WTC11 (cell line): Measurements from ENCODE around the gene B4GALNT1.
A peak's percentile ranks its signal among the peaks of the same experiment; 100 is the strongest.

Experiments
- ATF3 ChIP-seq: sonication (generic); formaldehyde crosslinking; conservative IDR thresholded peaks from 2 replicates; pipeline ENCODE4 v1.8.1; 2022; ENCODE audit warnings: mild to moderate bottlenecking, missing genetic modification reagents
- CTCF ChIP-seq: fragments of 200-600 bp; IDR thresholded peaks from 2 replicates; pipeline ENCODE4 v1.8.0; 2022; ENCODE audit warnings: antibody characterized with exemption
- HMGXB4 ChIP-seq: sonication (generic); formaldehyde crosslinking; IDR thresholded peaks from 2 replicates; pipeline ENCODE4 v1.8.1; 2023; ENCODE audit warnings: mild to moderate bottlenecking, moderate library complexity, missing genetic modification reagents
- NFYB ChIP-seq: sonication (generic); formaldehyde crosslinking; conservative IDR thresholded peaks from 2 replicates; pipeline ENCODE4 v1.8.0; 2022; ENCODE audit warnings: low read depth, missing genetic modification reagents
- SMAD4 ChIP-seq: sonication (generic); formaldehyde crosslinking; IDR thresholded peaks from 2 replicates; pipeline ENCODE4 v1.8.0; 2022; ENCODE audit warnings: mild to moderate bottlenecking, missing genetic modification reagents
- ZNF138 ChIP-seq: sonication (generic); formaldehyde crosslinking; conservative IDR thresholded peaks from 2 replicates; pipeline ENCODE4 v1.8.1; 2022; ENCODE audit warnings: mild to moderate bottlenecking, moderate library complexity, missing genetic modification reagents
- TF ChIP-seq, protein P1 (sequence below): sonication (generic); formaldehyde crosslinking; IDR thresholded peaks from 2 replicates; pipeline ENCODE4 v1.8.1; 2023; ENCODE audit warnings: mild to moderate bottlenecking, missing genetic modification reagents, moderate library complexity

- TF ChIP-seq ZNF138 (CRISPR knock-in tag) (no peak), ATF3 (CRISPR knock-in tag) (no peak), CTCF (no peak), NFYB (no peak), HMGXB4 (CRISPR knock-in tag) (peak; percentile 43; the same call in 1 of the 2 replicates), SMAD4 (CRISPR knock-in tag) (no peak)
- TF ChIP-seq, protein P1, sequence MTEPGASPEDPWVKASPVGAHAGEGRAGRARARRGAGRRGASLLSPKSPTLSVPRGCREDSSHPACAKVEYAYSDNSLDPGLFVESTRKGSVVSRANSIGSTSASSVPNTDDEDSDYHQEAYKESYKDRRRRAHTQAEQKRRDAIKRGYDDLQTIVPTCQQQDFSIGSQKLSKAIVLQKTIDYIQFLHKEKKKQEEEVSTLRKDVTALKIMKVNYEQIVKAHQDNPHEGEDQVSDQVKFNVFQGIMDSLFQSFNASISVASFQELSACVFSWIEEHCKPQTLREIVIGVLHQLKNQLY (CRISPR knock-in tag): no peak
These were observed 21.7 kb downstream of the B4GALNT1 start, which contains the start of gene ARHGEF25 for GRCh38 chr12:57611108-57611826.
